HepG2 (cell line): ENCODE results near the gene BBS9.

Source experiments
- BORCS8-MEF2B ChIP-seq: sonication (generic); formaldehyde crosslinking; IDR thresholded peaks from 2 replicates; pipeline ENCODE4 v1.8.0; 2022; ENCODE audit warnings: mild to moderate bottlenecking, missing genetic modification reagents
- CREM ChIP-seq, 2 experiments: sonication (generic) in 1 of 2; formaldehyde crosslinking in 1 of 2; IDR thresholded peaks; 2 replicates each; pipeline versions ENCODE4 v1.4.0 to v1.6.1; 2016 to 2020; ENCODE audit warnings: antibody characterized with exemption in 1 of 2, mild to moderate bottlenecking in 1 of 2, missing genetic modification reagents in 1 of 2
- GABPA ChIP-seq, 2 experiments: IDR thresholded peaks; 2 replicates each; pipeline ENCODE4 v1.6.1; 2011 to 2016; ENCODE audit warnings: low read depth in 2 of 2, low read length in 1 of 2, missing biosample characterization in 1 of 2, missing genetic modification characterization in 1 of 2
- KLF11 ChIP-seq: IDR thresholded peaks from 2 replicates; pipeline ENCODE4 v1.6.1; 2016; ENCODE audit warnings: missing compliant biosample characterization
- PBX3 ChIP-seq: sonication (generic); formaldehyde crosslinking; IDR thresholded peaks from 2 replicates; pipeline ENCODE4 v1.8.1; 2023; ENCODE audit warnings: missing genetic modification reagents, inconsistent platforms, borderline replicate concordance
- RAD51 ChIP-seq: fragments of 450-650 bp; IDR thresholded peaks from 2 replicates; pipeline ENCODE4 v1.6.1; 2016; ENCODE audit warnings: borderline replicate concordance
- SRF ChIP-seq: IDR thresholded peaks from 2 replicates; pipeline ENCODE4 v1.6.1; 2011; ENCODE audit warnings: mild to moderate bottlenecking, low read depth, low read length, moderate library complexity
- TBP ChIP-seq: sonication (generic); formaldehyde crosslinking; IDR thresholded peaks from 2 replicates; pipeline ENCODE4 v1.5.0; 2020; ENCODE audit warnings: missing genetic modification reagents
- ZBTB1 ChIP-seq: sonication (generic); formaldehyde crosslinking; IDR thresholded peaks from 2 replicates; pipeline ENCODE4 v1.4.0; 2020; ENCODE audit warnings: missing genetic modification reagents, borderline replicate concordance
- ZNF18 ChIP-seq: sonication (generic); formaldehyde crosslinking; IDR thresholded peaks from 2 replicates; pipeline ENCODE4 v1.8.0; 2022; ENCODE audit warnings: mild to moderate bottlenecking, missing genetic modification reagents; ENCODE audit not compliant: insufficient replicate concordance

- no peak for TF ChIP-seq GABPA (IDR thresholded peaks at IDR 0.05; ENCODE audit: low read depth, low read length)
- no peak for TF ChIP-seq GABPA (CRISPR knock-in tag; IDR thresholded peaks at IDR 0.05; ENCODE audit: low read depth)
- TF ChIP-seq SRF, result no peak
- no peak for TF ChIP-seq CREM (IDR thresholded peaks at IDR 0.05)
- TF ChIP-seq CREM (CRISPR knock-in tag; IDR thresholded peaks at IDR 0.05), result no peak
- no peak for TF ChIP-seq ZBTB1
- no peak for TF ChIP-seq KLF11
- no peak for TF ChIP-seq BORCS8-MEF2B (CRISPR knock-in tag)
- no peak for TF ChIP-seq ZNF18 (CRISPR knock-in tag)
- no peak for TF ChIP-seq TBP (CRISPR knock-in tag)
- TF ChIP-seq RAD51, result no peak
- no peak for TF ChIP-seq PBX3 (CRISPR knock-in tag)
Measured at GRCh38 chr7:33626869-33627268, 497.5 kb downstream of the BBS9 start.
